ENCODE measurements around the gene KCNQ1. TPM values are rescaled to one million over a fixed set of nuclear protein-coding genes. Genes with fewer than 3 reads are reported as not detected.

Gene KCNQ1
- total RNA-seq, 1 donor, result 1.1 TPM

GRCh38 chr11:2577031-2577990, 132.5 kb downstream of the KCNQ1 start:
- DNase-seq (ENCODE audit: low read depth in 2 of 3, low spot score in 2 of 3), result no peak

GRCh38 chr11:2577991-2578928, 133.5 kb downstream of the KCNQ1 start:
- DNase-seq (ENCODE audit: low read depth in 2 of 3, low spot score in 2 of 3), result no peak

GRCh38 chr11:2578929-2579270, 134.1 kb downstream of the KCNQ1 start:
- DNase-seq (ENCODE audit: low read depth in 2 of 3, low spot score in 2 of 3), result no peak

GRCh38 chr11:2579315-2580060, 134.7 kb downstream of the KCNQ1 start:
- no peak for DNase-seq (ENCODE audit: low read depth in 2 of 3, low spot score in 2 of 3)

- DNase-seq (ENCODE audit: low read depth in 2 of 3, low spot score in 2 of 3), result no peak
Observed at GRCh38 chr11:2580061-2580421, 135.2 kb downstream of the KCNQ1 start.

- DNase-seq (ENCODE audit: low read depth in 2 of 3, low spot score in 2 of 3), result no peak
Observed at GRCh38 chr11:2580571-2581001, 135.8 kb downstream of the KCNQ1 start.

- no peak for DNase-seq (ENCODE audit: low read depth in 2 of 3, low spot score in 2 of 3)
Observed at GRCh38 chr11:2581151-2581930, 136.5 kb downstream of the KCNQ1 start.

GRCh38 chr11:2581931-2582350, 137.1 kb downstream of the KCNQ1 start:
- DNase-seq (ENCODE audit: low read depth in 2 of 3, low spot score in 2 of 3), result no peak

- DNase-seq (ENCODE audit: low read depth in 2 of 3, low spot score in 2 of 3), result no peak
Observed at GRCh38 chr11:2582351-2582945, 137.6 kb downstream of the KCNQ1 start.

- no peak for DNase-seq (ENCODE audit: low read depth in 2 of 3, low spot score in 2 of 3)
Observed at GRCh38 chr11:2582946-2583604, 138.3 kb downstream of the KCNQ1 start.

GRCh38 chr11:2583605-2583958, 138.8 kb downstream of the KCNQ1 start:
- no peak for DNase-seq (ENCODE audit: low read depth in 2 of 3, low spot score in 2 of 3)

GRCh38 chr11:2584434-2584811, 139.6 kb downstream of the KCNQ1 start:
- no peak for DNase-seq (ENCODE audit: low read depth in 2 of 3, low spot score in 2 of 3)

GRCh38 chr11:2584812-2585565, 140.2 kb downstream of the KCNQ1 start:
- DNase-seq (ENCODE audit: low read depth in 2 of 3, low spot score in 2 of 3), result no peak

- no peak for DNase-seq (ENCODE audit: low read depth in 2 of 3, low spot score in 2 of 3)
Observed at GRCh38 chr11:2585566-2586086, 140.8 kb downstream of the KCNQ1 start.

- no peak for DNase-seq (ENCODE audit: low read depth in 2 of 3, low spot score in 2 of 3)
Observed at GRCh38 chr11:2586087-2586792, 141.4 kb downstream of the KCNQ1 start.

- no peak for DNase-seq (ENCODE audit: low read depth in 2 of 3, low spot score in 2 of 3)
Observed at GRCh38 chr11:2586793-2587131, 142.0 kb downstream of the KCNQ1 start.

GRCh38 chr11:2587132-2587930, 142.5 kb downstream of the KCNQ1 start:
- no peak for DNase-seq (ENCODE audit: low read depth in 2 of 3, low spot score in 2 of 3)
